Right cardiac atrium (tissue), 5 donors: ENCODE measurements around the gene SAMD4A. TPM values are rescaled to one million over a fixed set of nuclear protein-coding genes. Genes with fewer than 3 reads are reported as not detected.

ENCODE experiments used
- ATAC-seq, 2 donors: fragments of 200-7000 bp; cut with Tn5 transposase; one replicate each; pipeline versions ENCODE4 v1.8.0 to v1.9.1; 2020; ENCODE audit warnings: moderate library complexity in 2 of 2, mild to moderate bottlenecking in 1 of 2
- DNase-seq, 3 donors: peaks; one replicate each; pipeline ENCODE4 v3.0.0-alpha.2; 2020
- H3K27ac ChIP-seq: one replicate; pipeline ENCODE4 v1.5.1; 2013; ENCODE audit warnings: mild to moderate bottlenecking, low read length, control low read depth, moderate library complexity
- H3K27me3 ChIP-seq: one replicate; pipeline ENCODE4 v1.6.1; 2013; ENCODE audit not compliant: control insufficient read depth, insufficient read depth
- H3K4me1 ChIP-seq: one replicate; pipeline ENCODE4 v1.6.1; 2013; ENCODE audit warnings: low read length; ENCODE audit not compliant: control insufficient read depth, insufficient read depth
- H3K4me3 ChIP-seq: one replicate; pipeline ENCODE4 v1.5.1; 2013; ENCODE audit warnings: low read length, control low read depth
- H3K9me3 ChIP-seq: one replicate; pipeline ENCODE4 v1.6.1; 2013; ENCODE audit warnings: low read length; ENCODE audit not compliant: control insufficient read depth
- WGBS: extraction: QIAGEN DNeasy Blood & Tissue Kit; methylation state at CpG from one replicate; pipeline ENCODE4 v1.1.7; 2013; 5-methylcytosine and 5-hydroxymethylcytosine counted together
- intact Hi-C, 4 donors: fragments of 100-400 bp; cut with DNase I; formaldehyde crosslinking; loops; one replicate each; pipeline versions ENCODE4 v1.11.0 to v1.14.0; 2022 to 2023
- polyA plus RNA-seq: library from polyadenylated mRNA; stranded (reverse); fragments of 200-250 nt; gene quantifications from one replicate; pipeline ENCODE4 v1.2.3, GENCODE V29; 2013
- total RNA-seq, 4 donors: library from RNA; stranded (reverse); fragmentation: NEBNext Ultra II Directional; extraction: Animal tissue kit (Norgen Biotek cat#: 25700); gene quantifications; one replicate each; pipeline ENCODE4 v1.2.1, GENCODE V29; 2021
- donor health status: healthy with polysubstance abuse.
- donor health status: DM: no; HTN: yes; CAD: no.
- donor health status: DM: no; HTN: no; CAD: no.
- donor health status: DM: no; HTN: yes; CAD: no; lungs with severe emphysema.
- donor health status: DM: yes; HTN: yes; CAD: no.

SAMD4A gene
- total and polyA plus RNA-seq, 5 donors, result 57.2 to 166 (median 137) TPM

- ATAC-seq (no peak), DNase-seq (no peak)
- Histone ChIP-seq H3K4me1 (peaks cover 8% of the 10 kb centered on the region), H3K27ac (peak overlapping the region; percentile 20), H3K27me3 (no peaks in the 10 kb centered on the region), H3K9me3 (no peaks in the 10 kb centered on the region), H3K4me3 (no peak overlapping the region)
- WGBS, result 68% methylated on average over 4 of the region's 4 CpGs
- intact Hi-C loops, result no loop called here
Measured at GRCh38 chr14:54633076-54633475, 66.1 kb downstream of the SAMD4A start.

DNA sequence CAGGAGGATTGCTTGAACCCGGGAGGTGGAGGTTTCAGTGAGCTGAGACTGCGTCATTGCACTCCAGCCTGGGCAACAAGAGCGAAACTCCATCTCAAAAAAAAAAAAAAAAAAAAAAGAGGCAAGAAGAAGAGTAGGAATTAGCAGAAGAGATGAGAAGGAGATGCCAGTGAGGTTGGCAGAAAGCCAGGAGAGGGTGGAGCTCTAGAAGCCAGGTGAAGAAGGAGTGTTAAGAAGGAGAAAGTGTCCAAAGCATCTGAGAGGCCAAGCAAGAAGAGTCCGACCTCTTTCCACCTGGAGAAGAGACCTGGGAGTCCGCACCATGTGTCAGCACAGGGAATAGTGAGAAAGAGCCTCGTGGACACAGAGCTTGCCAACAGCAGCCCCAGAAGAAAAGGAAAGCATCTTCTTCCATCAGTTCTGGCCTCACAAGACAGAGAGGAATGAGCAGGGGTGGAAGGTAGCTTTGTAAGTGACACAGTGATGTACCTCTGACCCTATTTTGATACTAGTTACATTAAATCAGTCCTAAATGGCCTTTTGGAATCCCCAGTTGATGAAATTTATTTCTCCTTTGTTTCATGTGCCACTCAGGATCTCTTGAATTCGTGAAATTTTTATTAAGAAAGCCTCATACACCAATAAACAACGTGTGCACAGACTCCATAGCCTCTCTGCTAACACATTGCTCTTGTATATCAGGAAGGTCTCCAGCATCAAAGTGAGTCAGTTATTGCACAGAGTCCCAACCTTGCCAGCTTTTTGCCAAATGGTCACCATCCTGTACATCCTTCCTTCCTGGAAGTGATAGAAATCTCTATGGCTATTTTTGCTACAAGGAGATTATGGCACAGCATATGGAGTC is 70.6 kb downstream of the SAMD4A start:
- Histone ChIP-seq H3K27me3 (no peaks in the 10 kb centered on the region), H3K4me1 (peaks cover 9% of the 10 kb centered on the region), H3K9me3 (no peaks in the 10 kb centered on the region), H3K4me3 (no peak overlapping the region), H3K27ac (no peak overlapping the region)
- no peak for DNase-seq
- intact Hi-C loops, result no loop called here
- 76% methylated on average over 8 of the region's 8 CpGs for WGBS
- ATAC-seq, result no peak

- Histone ChIP-seq H3K9me3 (no peaks in the 10 kb centered on the region), H3K27ac (no peak overlapping the region), H3K4me1 (peaks cover 9% of the 10 kb centered on the region), H3K27me3 (no peaks in the 10 kb centered on the region), H3K4me3 (no peak overlapping the region)
- no peak for DNase-seq
- 64% methylated on average over 6 of the region's 6 CpGs for WGBS
- no peak for ATAC-seq
- intact Hi-C loops, result no loop called here
Measured at GRCh38 chr14:54638135-54638446, 71.2 kb downstream of the SAMD4A start.

- Histone ChIP-seq H3K27me3 (no peaks in the 10 kb centered on the region), H3K4me1 (peaks cover 10% of the 10 kb centered on the region), H3K4me3 (no peak overlapping the region), H3K27ac (no peak overlapping the region), H3K9me3 (no peaks in the 10 kb centered on the region)
- intact Hi-C loops, result no loop called here
- ATAC-seq (no peak), DNase-seq (no peak)
- 45% methylated on average over 2 of the region's 2 CpGs for WGBS
Measured at GRCh38 chr14:54639611-54640010, 72.7 kb downstream of the SAMD4A start.

GRCh38 chr14:54640506-54640905 is 73.6 kb downstream of the SAMD4A start:
- intact Hi-C loops, result no loop called here
- H3K4me1 ChIP-seq, result peaks cover 10% of the 10 kb centered on the region
- no peaks in the 10 kb centered on the region for H3K9me3 ChIP-seq
- ATAC-seq (peak; percentile 26 to 47), DNase-seq (no peak)
- H3K27ac ChIP-seq, result no peak overlapping the region
- no peak overlapping the region for H3K4me3 ChIP-seq
- H3K27me3 ChIP-seq, result no peaks in the 10 kb centered on the region
- 65% methylated on average over 8 of the region's 8 CpGs for WGBS

DNA sequence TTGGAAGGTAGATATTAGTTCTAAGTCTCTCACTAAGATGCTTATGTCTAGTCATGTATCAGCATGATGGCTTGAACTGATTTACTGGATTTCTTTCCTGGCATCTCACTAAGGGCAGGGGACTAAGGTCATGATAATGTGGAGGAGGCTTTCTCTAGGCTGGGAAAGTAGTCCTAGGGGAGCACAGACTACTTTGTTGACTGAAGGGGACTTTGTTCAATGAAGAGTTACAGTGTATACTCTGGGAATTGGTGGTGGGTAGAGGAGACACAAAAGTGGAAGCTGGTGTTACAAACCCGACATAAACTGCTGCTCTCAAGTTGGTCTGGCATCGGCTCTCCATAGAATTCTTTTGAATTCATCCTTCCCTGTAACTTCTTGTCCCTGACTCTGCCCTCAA is 75.2 kb downstream of the SAMD4A start:
- intact Hi-C loops, result no loop called here
- peaks cover 10% of the 10 kb centered on the region for H3K4me1 ChIP-seq
- WGBS, result 60% methylated on average over 2 of the region's 2 CpGs
- no peak overlapping the region for H3K27ac ChIP-seq
- ATAC-seq (no peak), DNase-seq (no peak)
- H3K27me3 ChIP-seq, result no peaks in the 10 kb centered on the region
- H3K9me3 ChIP-seq, result no peaks in the 10 kb centered on the region
- no peak overlapping the region for H3K4me3 ChIP-seq

GRCh38 chr14:54642801-54643695 is 76.1 kb downstream of the SAMD4A start:
- intact Hi-C loops, result no loop called here
- ATAC-seq, result no peak

DNA sequence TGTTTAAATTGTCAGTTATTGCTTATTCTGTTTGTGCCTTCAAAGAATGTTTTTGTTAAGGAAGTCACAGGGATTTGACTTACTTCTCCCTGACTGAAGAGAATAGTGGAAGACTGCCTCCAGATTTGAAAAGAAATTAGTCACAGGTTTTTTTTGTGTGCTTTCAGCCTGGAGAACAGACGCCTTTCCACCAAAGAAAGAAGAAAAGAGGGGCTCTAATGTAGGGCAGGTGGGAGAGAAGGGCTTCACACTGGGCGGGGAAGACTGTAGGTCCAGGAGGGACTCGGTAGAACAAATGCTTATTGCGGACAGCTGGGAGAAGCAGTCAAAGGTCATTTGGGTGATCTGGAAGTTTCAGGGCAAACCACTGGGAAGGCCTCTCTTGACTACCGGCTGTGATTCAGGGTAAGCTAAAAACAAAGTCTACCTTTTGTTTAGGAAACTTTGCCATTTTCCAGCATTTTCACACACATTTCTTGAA is 76.8 kb downstream of the SAMD4A start:
- intact Hi-C loops, result no loop called here
- ATAC-seq (no peak), DNase-seq (no peak)
- no peaks in the 10 kb centered on the region for H3K9me3 ChIP-seq
- WGBS, result 85% methylated on average over 5 of the region's 5 CpGs
- peak overlapping the region; percentile 57 for H3K27ac ChIP-seq
- peaks cover 18% of the 10 kb centered on the region for H3K4me1 ChIP-seq
- H3K27me3 ChIP-seq, result no peaks in the 10 kb centered on the region
- no peak overlapping the region for H3K4me3 ChIP-seq

More at GRCh38 chr14:54642801-54643695, 76.1 kb downstream of the SAMD4A start:
- DNase-seq, result no peak
- Histone ChIP-seq H3K4me1 (peaks cover 14% of the 10 kb centered on the region), H3K4me3 (no peak overlapping the region), H3K27me3 (no peaks in the 10 kb centered on the region), H3K27ac (no peak overlapping the region), H3K9me3 (no peaks in the 10 kb centered on the region)
- WGBS, result 69% methylated on average over 9 of the region's 9 CpGs

DNA sequence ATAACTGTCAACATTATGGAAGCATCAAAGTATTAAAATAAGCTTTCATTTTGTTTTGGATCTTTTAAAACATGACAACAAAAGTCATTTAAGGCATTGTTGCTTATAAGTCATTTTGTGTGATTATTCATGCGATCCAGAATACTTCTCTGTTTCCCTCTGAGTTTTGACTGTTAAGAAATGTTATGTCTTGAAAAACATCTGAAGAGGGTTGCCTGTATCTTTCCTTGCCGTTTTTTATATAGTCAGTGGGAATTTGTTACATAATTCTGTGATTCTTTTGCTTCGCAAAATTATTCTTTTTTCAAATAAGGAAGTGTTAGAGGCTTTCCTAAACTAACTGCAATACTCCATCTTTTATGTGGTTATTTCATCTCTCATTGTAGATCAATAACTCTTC is 78.7 kb downstream of the SAMD4A start:
- 68% methylated on average over 3 of the region's 3 CpGs for WGBS
- Histone ChIP-seq H3K9me3 (no peaks in the 10 kb centered on the region), H3K27ac (no peak overlapping the region), H3K4me3 (no peak overlapping the region), H3K4me1 (peaks cover 20% of the 10 kb centered on the region), H3K27me3 (no peaks in the 10 kb centered on the region)
- ATAC-seq (no peak), DNase-seq (no peak)
- intact Hi-C loops, result no loop called here

- ATAC-seq (no peak), DNase-seq (no peak)
- intact Hi-C loops, result no loop called here
- peaks cover 22% of the 10 kb centered on the region for H3K4me1 ChIP-seq
- H3K9me3 ChIP-seq, result no peaks in the 10 kb centered on the region
- no peak overlapping the region for H3K27ac ChIP-seq
- no peaks in the 10 kb centered on the region for H3K27me3 ChIP-seq
- no peak overlapping the region for H3K4me3 ChIP-seq
- 58% methylated on average over 2 of the region's 2 CpGs for WGBS
Measured at GRCh38 chr14:54646626-54647025, 79.7 kb downstream of the SAMD4A start.

DNA sequence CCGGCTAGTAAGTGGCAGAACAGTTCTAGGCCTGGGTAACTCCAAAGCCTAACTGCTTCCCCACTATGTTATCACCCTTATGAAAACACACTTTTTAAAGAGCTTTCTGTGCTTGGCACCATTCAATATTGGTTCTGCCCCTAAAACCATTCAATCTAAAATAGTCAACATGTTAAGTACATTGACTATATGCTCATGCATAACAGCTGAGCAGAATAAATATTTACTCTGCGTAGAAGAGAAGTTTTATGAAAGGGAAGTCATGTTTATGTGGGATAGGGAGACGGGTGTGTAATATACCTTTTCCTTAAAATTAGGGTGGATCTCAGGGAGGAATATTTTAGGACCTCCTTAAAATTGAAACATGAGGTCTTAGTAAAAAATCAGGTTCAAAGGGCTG is 80.5 kb downstream of the SAMD4A start:
- H3K9me3 ChIP-seq, result no peaks in the 10 kb centered on the region
- H3K4me3 ChIP-seq, result no peak overlapping the region
- DNase-seq (no peak), ATAC-seq (no peak)
- H3K27me3 ChIP-seq, result no peaks in the 10 kb centered on the region
- WGBS, result 95% methylated on average over 3 of the region's 3 CpGs
- intact Hi-C loops, result no loop called here
- H3K4me1 ChIP-seq, result peaks cover 22% of the 10 kb centered on the region
- no peak overlapping the region for H3K27ac ChIP-seq
